Measurements from ENCODE around the gene DNA2. TPM values are rescaled to one million over a fixed set of nuclear protein-coding genes. Genes with fewer than 3 reads are reported as not detected.

Gene DNA2
- total and polyA plus RNA-seq, 2 of the 13 experiments (the other 11 are each of a cell fraction or from before 2014, with no cell fraction given): 4.8 to 27.3 TPM

DNA sequence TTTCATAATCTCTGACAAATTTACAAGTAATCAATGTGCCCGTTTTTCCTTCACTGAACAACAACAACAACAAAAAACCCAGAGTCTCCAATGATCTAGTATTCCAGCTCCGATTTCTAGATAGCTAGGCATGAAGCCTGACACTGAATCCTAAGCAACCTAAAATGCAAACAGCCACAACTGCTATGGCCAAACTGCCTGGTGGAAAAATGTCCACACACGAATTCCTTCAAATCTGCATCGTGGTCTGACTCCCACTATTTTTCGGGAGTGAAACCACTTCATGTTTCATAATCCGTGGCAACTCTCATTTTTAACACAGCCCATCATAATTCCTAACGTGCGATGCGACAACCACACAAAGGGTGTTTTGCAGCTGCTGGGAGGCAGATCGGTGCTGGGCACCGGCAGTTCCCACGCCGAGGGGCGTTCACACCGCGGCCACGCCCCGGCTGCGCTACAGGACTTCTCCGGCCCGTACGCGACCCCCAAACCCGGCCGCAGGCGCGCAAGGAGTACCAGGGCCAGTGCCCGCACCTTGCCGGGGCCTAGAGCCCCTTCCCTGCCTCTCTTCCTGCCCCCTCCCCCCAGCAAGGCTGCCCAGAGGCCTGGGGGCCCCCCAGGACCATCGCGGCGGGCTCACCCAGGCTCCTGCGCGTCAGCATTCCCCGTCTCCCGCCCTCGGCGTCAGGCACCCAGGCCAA lies 65.5 kb downstream of the DNA2 start (continued):
- TF ChIP-seq GLI4 (CRISPR knock-in tag; IDR thresholded peaks at IDR 0.05; ENCODE audit: borderline replicate concordance) (no peak), ZEB1 (IDR thresholded peaks at IDR 0.05; ENCODE audit: insufficient replicate concordance, low read depth) (no peak), SIX4 (CRISPR knock-in tag; IDR thresholded peaks at IDR 0.05) (no peak), MED8 (CRISPR knock-in tag; IDR thresholded peaks at IDR 0.05; ENCODE audit: insufficient replicate concordance) (no peak), PRPF4 (IDR thresholded peaks at IDR 0.05; ENCODE audit: low read depth, low read length, poor library complexity, severe bottlenecking) (no peak), CENPT (CRISPR knock-in tag; IDR thresholded peaks at IDR 0.05; ENCODE audit: low read depth) (no peak), ATF1 (CRISPR knock-in tag; IDR thresholded peaks at IDR 0.05) (no peak), MTA1 (CRISPR knock-in tag; IDR thresholded peaks at IDR 0.05; ENCODE audit: borderline replicate concordance) (no peak), NFYB (CRISPR knock-in tag; IDR thresholded peaks at IDR 0.05) (no peak), SRF (IDR thresholded peaks at IDR 0.05; ENCODE audit: low read depth, low read length) (no peak), RFXANK (CRISPR knock-in tag; IDR thresholded peaks at IDR 0.05) (no peak), ZNF558 (CRISPR knock-in tag; IDR thresholded peaks at IDR 0.05; ENCODE audit: borderline replicate concordance) (peak; percentile 47; the same call in 1 of the 2 replicates), SMAD9 (CRISPR knock-in tag; IDR thresholded peaks at IDR 0.05) (no peak), TCF12 (IDR thresholded peaks at IDR 0.05) (no peak), TCF12 (CRISPR knock-in tag; IDR thresholded peaks at IDR 0.05) (no peak)
- TF ChIP-seq, protein P1, sequence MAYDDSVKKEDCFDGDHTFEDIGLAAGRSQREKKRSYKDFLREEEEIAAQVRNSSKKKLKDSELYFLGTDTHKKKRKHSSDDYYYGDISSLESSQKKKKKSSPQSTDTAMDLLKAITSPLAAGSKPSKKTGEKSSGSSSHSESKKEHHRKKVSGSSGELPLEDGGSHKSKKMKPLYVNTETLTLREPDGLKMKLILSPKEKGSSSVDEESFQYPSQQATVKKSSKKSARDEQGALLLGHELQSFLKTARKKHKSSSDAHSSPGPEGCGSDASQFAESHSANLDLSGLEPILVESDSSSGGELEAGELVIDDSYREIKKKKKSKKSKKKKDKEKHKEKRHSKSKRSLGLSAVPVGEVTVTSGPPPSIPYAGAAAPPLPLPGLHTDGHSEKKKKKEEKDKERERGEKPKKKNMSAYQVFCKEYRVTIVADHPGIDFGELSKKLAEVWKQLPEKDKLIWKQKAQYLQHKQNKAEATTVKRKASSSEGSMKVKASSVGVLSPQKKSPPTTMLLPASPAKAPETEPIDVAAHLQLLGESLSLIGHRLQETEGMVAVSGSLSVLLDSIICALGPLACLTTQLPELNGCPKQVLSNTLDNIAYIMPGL (CRISPR knock-in tag; IDR thresholded peaks at IDR 0.05; ENCODE audit: borderline replicate concordance in 1 of 2, low read depth in 1 of 2): no peak; a peak in 1 of 4 replicates
- TF ChIP-seq, protein P2, sequence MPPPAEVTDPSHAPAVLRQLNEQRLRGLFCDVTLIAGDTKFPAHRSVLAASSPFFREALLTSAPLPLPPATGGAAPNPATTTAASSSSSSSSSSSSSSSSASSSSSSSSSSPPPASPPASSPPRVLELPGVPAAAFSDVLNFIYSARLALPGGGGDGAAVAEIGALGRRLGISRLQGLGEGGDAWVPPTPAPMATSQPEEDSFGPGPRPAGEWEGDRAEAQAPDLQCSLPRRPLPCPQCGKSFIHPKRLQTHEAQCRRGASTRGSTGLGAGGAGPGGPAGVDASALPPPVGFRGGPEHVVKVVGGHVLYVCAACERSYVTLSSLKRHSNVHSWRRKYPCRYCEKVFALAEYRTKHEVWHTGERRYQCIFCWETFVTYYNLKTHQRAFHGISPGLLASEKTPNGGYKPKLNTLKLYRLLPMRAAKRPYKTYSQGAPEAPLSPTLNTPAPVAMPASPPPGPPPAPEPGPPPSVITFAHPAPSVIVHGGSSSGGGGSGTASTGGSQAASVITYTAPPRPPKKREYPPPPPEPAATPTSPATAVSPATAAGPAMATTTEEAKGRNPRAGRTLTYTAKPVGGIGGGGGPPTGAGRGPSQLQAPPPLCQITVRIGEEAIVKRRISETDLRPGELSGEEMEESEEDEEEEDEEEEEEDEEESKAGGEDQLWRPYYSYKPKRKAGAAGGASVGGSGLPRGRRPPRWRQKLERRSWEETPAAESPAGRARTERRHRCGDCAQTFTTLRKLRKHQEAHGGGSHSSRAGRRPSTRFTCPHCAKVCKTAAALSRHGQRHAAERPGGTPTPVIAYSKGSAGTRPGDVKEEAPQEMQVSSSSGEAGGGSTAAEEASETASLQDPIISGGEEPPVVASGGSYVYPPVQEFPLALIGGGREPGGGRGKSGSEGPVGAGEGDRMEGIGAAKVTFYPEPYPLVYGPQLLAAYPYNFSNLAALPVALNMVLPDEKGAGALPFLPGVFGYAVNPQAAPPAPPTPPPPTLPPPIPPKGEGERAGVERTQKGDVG (CRISPR knock-in tag; IDR thresholded peaks at IDR 0.05; ENCODE audit: borderline replicate concordance): no peak
- TF ChIP-seq, protein P3, sequence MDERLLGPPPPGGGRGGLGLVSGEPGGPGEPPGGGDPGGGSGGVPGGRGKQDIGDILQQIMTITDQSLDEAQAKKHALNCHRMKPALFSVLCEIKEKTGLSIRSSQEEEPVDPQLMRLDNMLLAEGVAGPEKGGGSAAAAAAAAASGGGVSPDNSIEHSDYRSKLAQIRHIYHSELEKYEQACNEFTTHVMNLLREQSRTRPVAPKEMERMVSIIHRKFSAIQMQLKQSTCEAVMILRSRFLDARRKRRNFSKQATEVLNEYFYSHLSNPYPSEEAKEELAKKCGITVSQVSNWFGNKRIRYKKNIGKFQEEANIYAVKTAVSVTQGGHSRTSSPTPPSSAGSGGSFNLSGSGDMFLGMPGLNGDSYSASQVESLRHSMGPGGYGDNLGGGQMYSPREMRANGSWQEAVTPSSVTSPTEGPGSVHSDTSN (CRISPR knock-in tag; IDR thresholded peaks at IDR 0.05): no peak
- TF ChIP-seq, protein P4, sequence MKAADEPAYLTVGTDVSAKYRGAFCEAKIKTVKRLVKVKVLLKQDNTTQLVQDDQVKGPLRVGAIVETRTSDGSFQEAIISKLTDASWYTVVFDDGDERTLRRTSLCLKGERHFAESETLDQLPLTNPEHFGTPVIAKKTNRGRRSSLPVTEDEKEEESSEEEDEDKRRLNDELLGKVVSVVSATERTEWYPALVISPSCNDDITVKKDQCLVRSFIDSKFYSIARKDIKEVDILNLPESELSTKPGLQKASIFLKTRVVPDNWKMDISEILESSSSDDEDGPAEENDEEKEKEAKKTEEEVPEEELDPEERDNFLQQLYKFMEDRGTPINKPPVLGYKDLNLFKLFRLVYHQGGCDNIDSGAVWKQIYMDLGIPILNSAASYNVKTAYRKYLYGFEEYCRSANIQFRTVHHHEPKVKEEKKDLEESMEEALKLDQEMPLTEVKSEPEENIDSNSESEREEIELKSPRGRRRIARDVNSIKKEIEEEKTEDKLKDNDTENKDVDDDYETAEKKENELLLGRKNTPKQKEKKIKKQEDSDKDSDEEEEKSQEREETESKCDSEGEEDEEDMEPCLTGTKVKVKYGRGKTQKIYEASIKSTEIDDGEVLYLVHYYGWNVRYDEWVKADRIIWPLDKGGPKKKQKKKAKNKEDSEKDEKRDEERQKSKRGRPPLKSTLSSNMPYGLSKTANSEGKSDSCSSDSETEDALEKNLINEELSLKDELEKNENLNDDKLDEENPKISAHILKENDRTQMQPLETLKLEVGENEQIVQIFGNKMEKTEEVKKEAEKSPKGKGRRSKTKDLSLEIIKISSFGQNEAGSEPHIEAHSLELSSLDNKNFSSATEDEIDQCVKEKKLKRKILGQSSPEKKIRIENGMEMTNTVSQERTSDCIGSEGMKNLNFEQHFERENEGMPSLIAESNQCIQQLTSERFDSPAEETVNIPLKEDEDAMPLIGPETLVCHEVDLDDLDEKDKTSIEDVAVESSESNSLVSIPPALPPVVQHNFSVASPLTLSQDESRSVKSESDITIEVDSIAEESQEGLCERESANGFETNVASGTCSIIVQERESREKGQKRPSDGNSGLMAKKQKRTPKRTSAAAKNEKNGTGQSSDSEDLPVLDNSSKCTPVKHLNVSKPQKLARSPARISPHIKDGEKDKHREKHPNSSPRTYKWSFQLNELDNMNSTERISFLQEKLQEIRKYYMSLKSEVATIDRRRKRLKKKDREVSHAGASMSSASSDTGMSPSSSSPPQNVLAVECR (CRISPR knock-in tag; IDR thresholded peaks at IDR 0.05; ENCODE audit: borderline replicate concordance): no peak; the same call in 1 of the 2 replicates

Data from HepG2 (cell line).